SK-N-SH treated with all-trans-retinoic acid at 6 μM for 48 hours (cell line): ENCODE data around the gene MICOS13.

Experiments used
- ATAC-seq: fragments of 200-7000 bp; cut with Tn5 transposase; 3 replicates; pipeline ENCODE4 v1.9.1; 2020; ENCODE audit warnings: mild to moderate bottlenecking, moderate library complexity
- ARNTL ChIP-seq: fragments of 450-650 bp; formaldehyde crosslinking; IDR thresholded peaks from 2 replicates; pipeline ENCODE4 v1.5.0; 2020; ENCODE audit warnings: low read depth, mild to moderate bottlenecking, moderate library complexity, borderline replicate concordance
- BACH2 ChIP-seq: fragments of 250-450 bp; sonication (Bioruptor Pico); IDR thresholded peaks from 2 replicates; pipeline ENCODE4 v1.9.0; 2021; ENCODE audit warnings: mild to moderate bottlenecking, borderline replicate concordance
- CSDC2 ChIP-seq: fragments of 250-450 bp; sonication (Bioruptor Pico); IDR thresholded peaks from 2 replicates; pipeline ENCODE4 v1.5.0; 2020; ENCODE audit warnings: mild to moderate bottlenecking, moderate library complexity
- ESRRG ChIP-seq: fragments of 250-450 bp; sonication (Bioruptor Pico); IDR thresholded peaks from 2 replicates; pipeline ENCODE4 v1.6.1; 2021; ENCODE audit warnings: mild to moderate bottlenecking
- GLIS3 ChIP-seq: fragments of 250-450 bp; sonication (Bioruptor Pico); IDR thresholded peaks from 2 replicates; pipeline ENCODE4 v1.5.0; 2020; ENCODE audit warnings: mild to moderate bottlenecking, moderate library complexity
- ISL1 ChIP-seq: fragments of 250-450 bp; sonication (Bioruptor Pico); IDR thresholded peaks from 2 replicates; pipeline ENCODE4 v2.1.2; 2022; ENCODE audit warnings: mild to moderate bottlenecking, moderate library complexity
- OSR1 ChIP-seq: fragments of 250-450 bp; sonication (Bioruptor Pico); IDR thresholded peaks from 2 replicates; pipeline ENCODE4 v1.8.0; 2022; ENCODE audit warnings: moderate library complexity, mild to moderate bottlenecking, inconsistent platforms
- RARB ChIP-seq: fragments of 250-450 bp; sonication (Bioruptor Pico); IDR thresholded peaks from 2 replicates; pipeline ENCODE4 v1.8.0; 2021; ENCODE audit warnings: mild to moderate bottlenecking, moderate library complexity
- SNAI2 ChIP-seq: fragments of 250-450 bp; sonication (Bioruptor Pico); IDR thresholded peaks from 2 replicates; pipeline ENCODE4 v1.5.0; 2020; ENCODE audit warnings: mild to moderate bottlenecking, moderate library complexity
- TCF4 ChIP-seq: fragments of 250-450 bp; sonication (Bioruptor Pico); IDR thresholded peaks from 2 replicates; pipeline ENCODE4 v1.8.0; 2021; ENCODE audit warnings: mild to moderate bottlenecking, moderate library complexity, borderline replicate concordance
- TOX ChIP-seq: fragments of 250-450 bp; sonication (Bioruptor Pico); IDR thresholded peaks from 2 replicates; pipeline ENCODE4 v1.8.0; 2021; ENCODE audit warnings: mild to moderate bottlenecking, moderate library complexity, borderline replicate concordance
- ZC3H10 ChIP-seq: fragments of 250-450 bp; sonication (Bioruptor Pico); IDR thresholded peaks from 2 replicates; pipeline ENCODE4 v1.5.1; 2021; ENCODE audit warnings: mild to moderate bottlenecking, moderate library complexity
- ZFP3 ChIP-seq: fragments of 250-450 bp; sonication (Bioruptor Pico); IDR thresholded peaks from 2 replicates; pipeline ENCODE4 v1.5.0; 2020; ENCODE audit warnings: mild to moderate bottlenecking, moderate library complexity
- ZFP30 ChIP-seq: fragments of 450-650 bp; formaldehyde crosslinking; IDR thresholded peaks from 2 replicates; pipeline ENCODE4 v1.5.0; 2022; ENCODE audit warnings: mild to moderate bottlenecking, moderate library complexity
- ZNF70 ChIP-seq: fragments of 450-650 bp; formaldehyde crosslinking; IDR thresholded peaks from 2 replicates; pipeline ENCODE4 v1.5.0; 2020; ENCODE audit warnings: mild to moderate bottlenecking, moderate library complexity
- ZNF8 ChIP-seq: fragments of 450-650 bp; formaldehyde crosslinking; IDR thresholded peaks from 2 replicates; pipeline ENCODE4 v1.5.0; 2020; ENCODE audit warnings: mild to moderate bottlenecking, moderate library complexity
- TF ChIP-seq, protein P1 (sequence below): fragments of 250-450 bp; sonication (Bioruptor Pico); IDR thresholded peaks from 2 replicates; pipeline ENCODE4 v1.5.0; 2020; ENCODE audit warnings: mild to moderate bottlenecking, moderate library complexity
- TF ChIP-seq, protein P2 (sequence below): fragments of 250-450 bp; sonication (Bioruptor Pico); IDR thresholded peaks from 2 replicates; pipeline ENCODE4 v1.8.0; 2021; ENCODE audit warnings: low read depth, mild to moderate bottlenecking, moderate library complexity, borderline replicate concordance
- TF ChIP-seq, protein P3 (sequence below): fragments of 250-450 bp; sonication (Bioruptor Pico); IDR thresholded peaks from 2 replicates; pipeline ENCODE4 v1.5.1; 2020; ENCODE audit warnings: low read depth, mild to moderate bottlenecking, moderate library complexity
- TF ChIP-seq, protein P4 (sequence below): fragments of 250-450 bp; sonication (Bioruptor Pico); IDR thresholded peaks from 2 replicates; pipeline ENCODE4 v1.8.0; 2020; ENCODE audit warnings: mild to moderate bottlenecking, moderate library complexity, borderline replicate concordance
- TF ChIP-seq, protein P5 (sequence below): fragments of 250-450 bp; sonication (Bioruptor Pico); IDR thresholded peaks from 2 replicates; pipeline ENCODE4 v1.5.1; 2021; ENCODE audit warnings: mild to moderate bottlenecking, moderate library complexity

Gene MICOS13

DNA sequence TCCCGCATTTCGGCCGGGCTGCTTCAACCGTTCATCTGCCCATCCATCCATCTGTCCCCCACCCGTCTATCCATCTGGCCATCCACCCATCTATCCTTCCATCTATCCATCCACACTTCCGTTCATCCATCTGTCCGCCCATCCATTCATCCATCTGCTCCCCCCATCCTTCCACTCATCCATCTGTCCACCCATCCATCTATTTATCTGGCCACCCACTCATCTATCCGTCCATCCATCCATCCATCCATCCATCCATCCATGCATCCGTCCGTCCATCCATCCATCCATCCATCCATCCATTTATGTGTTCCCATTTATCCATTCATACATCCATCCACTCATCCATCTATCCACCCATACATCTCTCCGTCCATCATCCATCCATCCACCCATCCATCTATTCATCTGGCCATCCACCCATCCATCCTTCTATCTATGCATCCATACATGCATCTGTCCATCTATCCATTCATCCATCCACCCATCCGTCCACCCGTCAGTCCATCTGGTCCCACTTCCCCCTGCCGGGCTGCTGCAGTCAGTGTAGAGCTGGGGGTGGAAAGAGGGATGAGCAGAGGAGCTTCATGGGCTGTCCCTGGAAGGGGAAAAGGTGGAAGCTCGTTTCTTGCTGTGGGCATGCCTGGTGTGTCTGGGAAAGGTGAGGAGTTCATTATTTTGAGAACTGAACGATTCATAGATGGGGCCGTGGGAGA lies 1.2 kb upstream of the MICOS13 start (continued):
- no peak for TF ChIP-seq CSDC2 (CRISPR knock-in tag)
- TF ChIP-seq ZFP3 (CRISPR knock-in tag), result no peak
- TF ChIP-seq, protein P1, sequence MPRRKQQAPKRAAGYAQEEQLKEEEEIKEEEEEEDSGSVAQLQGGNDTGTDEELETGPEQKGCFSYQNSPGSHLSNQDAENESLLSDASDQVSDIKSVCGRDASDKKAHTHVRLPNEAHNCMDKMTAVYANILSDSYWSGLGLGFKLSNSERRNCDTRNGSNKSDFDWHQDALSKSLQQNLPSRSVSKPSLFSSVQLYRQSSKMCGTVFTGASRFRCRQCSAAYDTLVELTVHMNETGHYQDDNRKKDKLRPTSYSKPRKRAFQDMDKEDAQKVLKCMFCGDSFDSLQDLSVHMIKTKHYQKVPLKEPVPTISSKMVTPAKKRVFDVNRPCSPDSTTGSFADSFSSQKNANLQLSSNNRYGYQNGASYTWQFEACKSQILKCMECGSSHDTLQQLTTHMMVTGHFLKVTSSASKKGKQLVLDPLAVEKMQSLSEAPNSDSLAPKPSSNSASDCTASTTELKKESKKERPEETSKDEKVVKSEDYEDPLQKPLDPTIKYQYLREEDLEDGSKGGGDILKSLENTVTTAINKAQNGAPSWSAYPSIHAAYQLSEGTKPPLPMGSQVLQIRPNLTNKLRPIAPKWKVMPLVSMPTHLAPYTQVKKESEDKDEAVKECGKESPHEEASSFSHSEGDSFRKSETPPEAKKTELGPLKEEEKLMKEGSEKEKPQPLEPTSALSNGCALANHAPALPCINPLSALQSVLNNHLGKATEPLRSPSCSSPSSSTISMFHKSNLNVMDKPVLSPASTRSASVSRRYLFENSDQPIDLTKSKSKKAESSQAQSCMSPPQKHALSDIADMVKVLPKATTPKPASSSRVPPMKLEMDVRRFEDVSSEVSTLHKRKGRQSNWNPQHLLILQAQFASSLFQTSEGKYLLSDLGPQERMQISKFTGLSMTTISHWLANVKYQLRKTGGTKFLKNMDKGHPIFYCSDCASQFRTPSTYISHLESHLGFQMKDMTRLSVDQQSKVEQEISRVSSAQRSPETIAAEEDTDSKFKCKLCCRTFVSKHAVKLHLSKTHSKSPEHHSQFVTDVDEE, result no peak
- TF ChIP-seq ISL1 (CRISPR knock-in tag), result no peak
- TF ChIP-seq, all 23 proteins: peak for 0

DNA sequence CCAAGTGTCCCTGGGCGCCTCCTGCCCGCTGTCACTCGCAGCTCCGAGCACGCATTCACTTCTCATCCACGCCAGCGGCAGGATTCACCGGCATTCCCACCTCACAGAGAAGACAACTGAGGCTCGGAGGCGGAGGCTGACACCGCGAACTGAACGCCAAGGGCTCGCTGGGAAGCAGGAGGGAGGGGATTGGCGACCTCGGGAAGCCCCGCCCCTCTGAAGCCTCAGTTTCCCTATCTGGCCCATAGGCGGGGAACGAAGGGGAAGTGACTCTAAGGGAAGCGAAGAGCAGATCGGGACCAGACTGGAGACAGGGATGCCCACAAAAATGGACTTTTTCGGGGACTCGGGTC lies 256 bp downstream of the MICOS13 start:
- peak; percentile 26 for ATAC-seq
- no peak for TF ChIP-seq ESRRG (CRISPR knock-in tag)
- TF ChIP-seq TOX (CRISPR knock-in tag), result no peak
- no peak for TF ChIP-seq ZNF70 (CRISPR knock-in tag)
- no peak for TF ChIP-seq BACH2 (CRISPR knock-in tag)
- TF ChIP-seq, protein P2, sequence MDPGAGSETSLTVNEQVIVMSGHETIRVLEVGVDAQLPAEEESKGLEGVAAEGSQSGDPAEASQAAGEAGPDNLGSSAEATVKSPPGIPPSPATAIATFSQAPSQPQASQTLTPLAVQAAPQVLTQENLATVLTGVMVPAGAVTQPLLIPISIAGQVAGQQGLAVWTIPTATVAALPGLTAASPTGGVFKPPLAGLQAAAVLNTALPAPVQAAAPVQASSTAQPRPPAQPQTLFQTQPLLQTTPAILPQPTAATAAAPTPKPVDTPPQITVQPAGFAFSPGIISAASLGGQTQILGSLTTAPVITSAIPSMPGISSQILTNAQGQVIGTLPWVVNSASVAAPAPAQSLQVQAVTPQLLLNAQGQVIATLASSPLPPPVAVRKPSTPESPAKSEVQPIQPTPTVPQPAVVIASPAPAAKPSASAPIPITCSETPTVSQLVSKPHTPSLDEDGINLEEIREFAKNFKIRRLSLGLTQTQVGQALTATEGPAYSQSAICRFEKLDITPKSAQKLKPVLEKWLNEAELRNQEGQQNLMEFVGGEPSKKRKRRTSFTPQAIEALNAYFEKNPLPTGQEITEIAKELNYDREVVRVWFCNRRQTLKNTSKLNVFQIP, result no peak
- TF ChIP-seq, protein P3, sequence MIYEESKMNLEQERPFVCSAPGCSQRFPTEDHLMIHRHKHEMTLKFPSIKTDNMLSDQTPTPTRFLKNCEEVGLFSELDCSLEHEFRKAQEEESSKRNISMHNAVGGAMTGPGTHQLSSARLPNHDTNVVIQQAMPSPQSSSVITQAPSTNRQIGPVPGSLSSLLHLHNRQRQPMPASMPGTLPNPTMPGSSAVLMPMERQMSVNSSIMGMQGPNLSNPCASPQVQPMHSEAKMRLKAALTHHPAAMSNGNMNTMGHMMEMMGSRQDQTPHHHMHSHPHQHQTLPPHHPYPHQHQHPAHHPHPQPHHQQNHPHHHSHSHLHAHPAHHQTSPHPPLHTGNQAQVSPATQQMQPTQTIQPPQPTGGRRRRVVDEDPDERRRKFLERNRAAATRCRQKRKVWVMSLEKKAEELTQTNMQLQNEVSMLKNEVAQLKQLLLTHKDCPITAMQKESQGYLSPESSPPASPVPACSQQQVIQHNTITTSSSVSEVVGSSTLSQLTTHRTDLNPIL (CRISPR knock-in tag), result no peak
- TF ChIP-seq RARB (CRISPR knock-in tag), result no peak
- TF ChIP-seq ZC3H10 (CRISPR knock-in tag), result no peak
- TF ChIP-seq, protein P4, sequence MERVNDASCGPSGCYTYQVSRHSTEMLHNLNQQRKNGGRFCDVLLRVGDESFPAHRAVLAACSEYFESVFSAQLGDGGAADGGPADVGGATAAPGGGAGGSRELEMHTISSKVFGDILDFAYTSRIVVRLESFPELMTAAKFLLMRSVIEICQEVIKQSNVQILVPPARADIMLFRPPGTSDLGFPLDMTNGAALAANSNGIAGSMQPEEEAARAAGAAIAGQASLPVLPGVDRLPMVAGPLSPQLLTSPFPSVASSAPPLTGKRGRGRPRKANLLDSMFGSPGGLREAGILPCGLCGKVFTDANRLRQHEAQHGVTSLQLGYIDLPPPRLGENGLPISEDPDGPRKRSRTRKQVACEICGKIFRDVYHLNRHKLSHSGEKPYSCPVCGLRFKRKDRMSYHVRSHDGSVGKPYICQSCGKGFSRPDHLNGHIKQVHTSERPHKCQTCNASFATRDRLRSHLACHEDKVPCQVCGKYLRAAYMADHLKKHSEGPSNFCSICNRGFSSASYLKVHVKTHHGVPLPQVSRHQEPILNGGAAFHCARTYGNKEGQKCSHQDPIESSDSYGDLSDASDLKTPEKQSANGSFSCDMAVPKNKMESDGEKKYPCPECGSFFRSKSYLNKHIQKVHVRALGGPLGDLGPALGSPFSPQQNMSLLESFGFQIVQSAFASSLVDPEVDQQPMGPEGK, result no peak
- TF ChIP-seq CSDC2 (CRISPR knock-in tag), result no peak
- TF ChIP-seq, all 23 proteins: peak for 0

DNA sequence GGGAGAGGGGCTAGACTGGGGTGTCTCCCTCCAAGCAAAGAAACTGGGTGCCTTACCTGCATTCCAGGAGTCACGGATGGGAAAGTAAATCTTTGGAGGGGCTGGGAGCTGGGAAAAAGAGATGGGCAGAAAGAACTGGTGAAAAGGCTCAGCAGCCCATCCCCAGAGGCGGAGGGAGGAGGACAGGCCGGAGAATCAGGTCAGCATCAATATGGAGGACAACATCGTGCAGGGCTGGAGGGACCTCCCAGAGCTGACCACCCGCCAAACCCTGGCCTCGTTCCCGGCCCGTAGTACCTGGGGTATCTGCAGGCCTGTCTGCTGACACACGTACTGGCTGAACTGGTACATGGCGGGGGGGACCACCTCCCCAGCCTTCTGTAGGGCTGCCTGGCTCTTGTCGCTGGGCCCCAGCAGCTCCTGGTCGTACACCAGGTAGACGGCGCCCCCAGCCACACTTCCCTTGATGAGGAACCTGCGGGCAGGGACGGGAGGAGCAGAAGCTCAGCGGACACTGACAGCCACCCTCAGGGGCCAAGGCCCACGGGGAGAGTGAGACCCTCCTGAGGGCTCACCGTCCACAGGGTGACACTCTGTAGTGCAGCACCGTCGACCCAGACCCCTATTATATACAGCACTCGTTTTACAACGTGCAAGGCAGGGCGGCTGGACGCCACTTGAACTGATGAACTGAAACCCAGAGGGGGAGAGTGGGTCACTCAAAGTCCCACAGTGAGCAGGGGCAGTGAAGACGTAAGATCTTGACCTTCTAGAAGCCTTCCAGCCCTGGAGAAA lies 830 bp downstream of the MICOS13 start:
- ATAC-seq, result peak; percentile 13

DNA sequence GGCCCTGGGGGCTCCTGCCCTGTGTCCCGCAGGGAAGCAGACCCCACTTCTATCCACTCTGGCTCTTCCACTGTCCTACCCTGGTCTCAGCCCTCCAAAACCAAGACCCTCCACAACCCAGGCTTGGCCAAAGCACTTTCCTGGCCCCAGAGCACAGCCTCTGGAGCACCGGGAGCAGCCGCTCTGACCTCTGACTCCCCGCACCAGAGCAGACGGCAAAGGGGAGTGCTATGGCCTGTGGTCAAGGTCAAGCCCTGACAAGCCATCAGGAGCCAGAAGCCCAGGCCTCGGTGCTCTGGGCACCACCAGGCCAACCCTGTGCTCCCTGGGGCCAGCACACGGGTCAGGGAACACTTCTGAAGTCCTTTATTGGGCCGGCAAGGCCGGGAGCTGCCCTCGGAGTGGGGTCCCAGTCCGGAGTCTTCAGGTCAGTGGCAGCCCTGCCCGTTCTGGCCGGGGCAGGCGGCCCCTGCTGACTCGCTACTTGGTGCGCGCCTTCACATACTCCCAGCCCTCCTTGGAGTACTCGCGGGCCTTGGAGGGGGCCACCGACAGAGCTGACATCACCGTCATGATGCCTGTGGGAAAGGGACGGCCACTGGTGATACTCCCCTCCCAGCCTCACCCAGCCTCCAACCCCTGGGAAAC lies 2.1 kb downstream of the MICOS13 start:
- TF ChIP-seq ZC3H10 (CRISPR knock-in tag) (no peak), ZNF8 (CRISPR knock-in tag) (no peak), GLIS3 (CRISPR knock-in tag) (no peak), BACH2 (CRISPR knock-in tag) (no peak), OSR1 (CRISPR knock-in tag) (no peak), TCF4 (CRISPR knock-in tag) (no peak), ESRRG (CRISPR knock-in tag) (no peak), SNAI2 (CRISPR knock-in tag) (no peak), TOX (CRISPR knock-in tag) (no peak), ZFP30 (no peak), ARNTL (no peak), CSDC2 (CRISPR knock-in tag) (no peak), ZNF70 (CRISPR knock-in tag) (no peak)
- TF ChIP-seq, protein P3 (CRISPR knock-in tag), result no peak
- TF ChIP-seq, protein P5, sequence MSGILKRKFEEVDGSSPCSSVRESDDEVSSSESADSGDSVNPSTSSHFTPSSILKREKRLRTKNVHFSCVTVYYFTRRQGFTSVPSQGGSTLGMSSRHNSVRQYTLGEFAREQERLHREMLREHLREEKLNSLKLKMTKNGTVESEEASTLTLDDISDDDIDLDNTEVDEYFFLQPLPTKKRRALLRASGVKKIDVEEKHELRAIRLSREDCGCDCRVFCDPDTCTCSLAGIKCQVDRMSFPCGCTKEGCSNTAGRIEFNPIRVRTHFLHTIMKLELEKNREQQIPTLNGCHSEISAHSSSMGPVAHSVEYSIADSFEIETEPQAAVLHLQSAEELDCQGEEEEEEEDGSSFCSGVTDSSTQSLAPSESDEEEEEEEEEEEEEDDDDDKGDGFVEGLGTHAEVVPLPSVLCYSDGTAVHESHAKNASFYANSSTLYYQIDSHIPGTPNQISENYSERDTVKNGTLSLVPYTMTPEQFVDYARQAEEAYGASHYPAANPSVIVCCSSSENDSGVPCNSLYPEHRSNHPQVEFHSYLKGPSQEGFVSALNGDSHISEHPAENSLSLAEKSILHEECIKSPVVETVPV (CRISPR knock-in tag), result no peak
- TF ChIP-seq, protein P2, result no peak
- TF ChIP-seq, all 23 proteins: peak for 0
- no peak for ATAC-seq

More for the DNA sequence above, 830 bp downstream of the MICOS13 start:
- no peak for TF ChIP-seq CSDC2 (CRISPR knock-in tag)
- TF ChIP-seq, all 23 proteins: peak for 0
